AG09319 (cell line): ENCODE results near the gene CACNB4.

Source experiments
- DNase-seq: peaks from one replicate; pipeline ENCODE4 v3.0.0-alpha.2; 2010; ENCODE audit warnings: low read depth; ENCODE audit errors: extremely low read depth
- TF ChIP-seq, protein P1 (sequence below): IDR thresholded peaks from 2 replicates; pipeline ENCODE4 v1.5.1; 2011; ENCODE audit warnings: low read depth, mild to moderate bottlenecking, inconsistent platforms, low read length, moderate library complexity

CACNB4 gene

DNA sequence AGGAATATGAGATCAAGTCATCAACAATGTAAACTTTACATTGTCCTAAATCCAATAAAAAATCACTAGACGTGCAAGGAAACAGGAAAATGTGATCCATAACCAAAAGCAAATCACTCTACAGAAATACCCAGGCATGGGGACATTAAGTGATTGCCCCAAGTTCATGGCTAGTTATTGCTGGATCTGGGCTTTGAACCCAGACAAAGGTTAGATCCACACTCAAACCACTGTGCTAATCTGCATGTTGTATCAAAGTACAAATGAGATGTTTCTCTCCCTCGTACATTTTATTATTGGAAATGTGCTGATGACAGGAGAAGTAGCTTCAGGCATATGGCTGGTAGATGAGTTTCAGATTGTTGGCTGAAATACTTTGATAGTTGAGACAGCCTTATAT, 267.9 kb downstream of the CACNB4 start:
- TF ChIP-seq, protein P1, sequence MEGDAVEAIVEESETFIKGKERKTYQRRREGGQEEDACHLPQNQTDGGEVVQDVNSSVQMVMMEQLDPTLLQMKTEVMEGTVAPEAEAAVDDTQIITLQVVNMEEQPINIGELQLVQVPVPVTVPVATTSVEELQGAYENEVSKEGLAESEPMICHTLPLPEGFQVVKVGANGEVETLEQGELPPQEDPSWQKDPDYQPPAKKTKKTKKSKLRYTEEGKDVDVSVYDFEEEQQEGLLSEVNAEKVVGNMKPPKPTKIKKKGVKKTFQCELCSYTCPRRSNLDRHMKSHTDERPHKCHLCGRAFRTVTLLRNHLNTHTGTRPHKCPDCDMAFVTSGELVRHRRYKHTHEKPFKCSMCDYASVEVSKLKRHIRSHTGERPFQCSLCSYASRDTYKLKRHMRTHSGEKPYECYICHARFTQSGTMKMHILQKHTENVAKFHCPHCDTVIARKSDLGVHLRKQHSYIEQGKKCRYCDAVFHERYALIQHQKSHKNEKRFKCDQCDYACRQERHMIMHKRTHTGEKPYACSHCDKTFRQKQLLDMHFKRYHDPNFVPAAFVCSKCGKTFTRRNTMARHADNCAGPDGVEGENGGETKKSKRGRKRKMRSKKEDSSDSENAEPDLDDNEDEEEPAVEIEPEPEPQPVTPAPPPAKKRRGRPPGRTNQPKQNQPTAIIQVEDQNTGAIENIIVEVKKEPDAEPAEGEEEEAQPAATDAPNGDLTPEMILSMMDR: no peak
- DNase-seq: no peak

DNA sequence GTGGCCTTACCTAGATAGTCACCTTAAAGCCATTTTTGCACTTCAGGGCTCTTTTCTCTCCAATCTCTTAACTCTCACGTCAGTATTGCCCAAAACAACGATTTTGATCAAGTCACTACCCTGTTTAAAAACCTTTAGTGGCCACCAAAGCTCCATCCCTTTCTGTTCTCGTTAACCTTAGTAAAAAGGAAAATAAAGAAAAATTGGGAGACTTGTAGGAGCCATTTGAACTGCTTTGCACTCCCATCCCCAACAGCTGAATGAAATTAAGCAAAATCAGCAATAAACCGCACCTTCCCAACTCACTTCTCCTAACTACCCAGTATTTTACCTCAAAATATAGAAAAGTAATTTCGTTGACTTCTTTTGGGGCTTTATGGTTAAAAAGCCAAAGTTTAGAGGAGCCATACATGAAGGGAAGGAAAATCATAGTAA, 269.9 kb downstream of the CACNB4 start:
- TF ChIP-seq, protein P1: no peak
- DNase-seq: no peak

DNA sequence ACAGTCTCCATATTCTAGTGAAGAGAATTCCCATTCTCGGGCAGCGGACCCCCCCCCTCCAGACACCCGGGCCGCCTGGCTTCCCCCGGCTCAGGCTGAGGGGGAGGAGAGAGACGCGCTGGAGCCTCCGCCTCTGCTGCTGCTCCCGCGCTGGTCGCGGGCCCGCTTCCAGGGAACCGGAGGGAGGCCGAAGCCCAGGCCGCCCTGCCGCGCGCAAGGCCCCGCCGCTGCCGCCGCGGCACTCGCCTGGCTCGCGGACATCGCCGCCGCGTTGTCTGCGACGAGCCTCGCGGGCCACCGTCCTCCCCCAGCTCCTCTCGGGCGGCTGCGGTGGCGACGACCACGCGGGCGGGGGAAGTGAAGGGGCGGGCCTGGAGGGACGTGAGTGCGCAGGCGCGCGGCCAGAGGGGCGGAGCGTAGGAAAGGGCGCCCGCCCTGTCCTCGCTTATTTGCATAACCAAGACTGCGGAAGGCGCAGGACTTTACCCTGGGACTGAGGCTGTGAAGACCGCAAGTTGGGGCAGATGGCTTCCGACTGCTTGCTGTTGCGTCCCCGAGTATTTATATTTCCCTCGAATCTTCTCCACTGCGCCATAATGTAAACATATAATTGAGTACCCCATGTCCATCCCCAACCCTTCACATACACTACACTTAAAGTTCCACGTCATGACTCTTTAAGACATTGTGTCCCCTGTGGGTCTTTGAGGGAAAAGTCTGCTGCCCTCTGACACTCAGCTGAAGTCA, 270.5 kb downstream of the CACNB4 start, which contains the start of gene ARL5A:
ARL5A (minus strand) TSS at position 279 of the 747 bp plus-strand sequence; CDS start at position 34, 245 bp downstream.
- TF ChIP-seq, protein P1: no peak

DNA sequence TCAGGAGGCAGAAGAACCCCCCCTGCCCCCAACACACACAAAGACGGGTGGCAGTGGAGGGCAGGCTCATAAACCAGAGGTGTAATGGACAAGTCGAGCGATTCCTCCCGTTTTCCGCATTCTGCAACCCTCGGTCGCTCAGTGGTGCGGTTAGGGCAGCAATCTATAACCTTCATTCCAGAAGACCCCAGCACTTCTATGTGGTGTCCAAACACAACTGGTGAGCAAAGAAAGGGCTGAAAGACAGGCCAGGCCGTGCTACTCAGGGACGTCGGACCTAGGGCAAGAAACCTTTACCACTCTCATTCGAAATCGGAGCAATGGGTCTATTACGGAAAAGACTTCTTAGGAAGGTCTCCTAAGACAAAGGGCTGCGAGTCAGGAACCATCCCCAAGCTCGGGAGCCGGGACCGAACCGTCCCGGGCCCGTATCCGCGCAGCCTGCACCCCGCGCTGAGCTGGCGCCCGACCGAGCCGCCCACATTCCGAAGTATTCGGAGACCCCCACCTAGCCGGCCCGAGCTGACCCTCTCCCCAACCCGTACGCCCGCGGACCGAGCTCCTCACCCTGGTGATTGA, 271.2 kb downstream of the CACNB4 start:
- TF ChIP-seq, protein P1: no peak
- DNase-seq: no peak

More for the DNA sequence above, 270.5 kb downstream of the CACNB4 start, which contains the start of gene ARL5A:
- peak; percentile 92 for DNase-seq

DNA sequence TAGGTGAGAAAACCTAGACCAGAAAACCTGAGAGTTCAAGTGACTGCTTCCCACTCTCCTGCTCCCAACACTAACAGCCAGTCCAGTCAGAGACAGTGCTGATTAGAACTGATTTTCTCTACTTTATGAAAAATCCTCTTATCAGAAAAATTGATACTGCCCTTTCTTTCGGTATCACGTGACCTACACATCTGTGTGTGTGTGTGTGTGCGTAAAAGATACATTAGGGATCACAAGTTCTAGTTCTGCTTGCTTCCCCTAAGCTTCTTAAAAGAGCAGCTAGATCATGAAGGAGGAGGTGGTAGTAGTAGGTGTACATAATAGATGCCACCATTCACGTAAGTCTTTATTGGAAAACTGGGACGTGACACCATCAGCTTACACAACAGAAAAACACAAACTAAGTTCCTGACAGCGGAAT, 272.1 kb downstream of the CACNB4 start:
- TF ChIP-seq, protein P1: no peak
- DNase-seq: no peak

DNA sequence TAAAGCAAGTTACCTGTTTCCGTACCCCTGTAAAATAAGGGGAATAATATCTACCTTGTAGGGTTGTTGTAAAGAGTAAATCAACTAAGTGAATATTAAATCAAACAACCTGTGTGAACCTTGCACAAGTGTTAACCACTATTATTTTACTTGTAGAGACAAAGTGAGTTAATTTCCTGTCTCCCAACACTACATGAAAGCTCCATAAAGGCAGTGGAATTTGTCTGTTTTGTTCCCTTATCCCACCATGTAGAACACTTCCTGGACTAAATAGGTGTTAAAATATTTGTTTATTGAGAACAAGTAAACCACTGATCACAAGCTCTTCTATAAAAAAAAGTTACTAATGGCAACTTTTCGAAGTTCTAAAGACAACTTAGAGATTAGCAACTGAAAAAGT, 274.0 kb downstream of the CACNB4 start:
- no peak for DNase-seq
- TF ChIP-seq, protein P1: no peak

DNA sequence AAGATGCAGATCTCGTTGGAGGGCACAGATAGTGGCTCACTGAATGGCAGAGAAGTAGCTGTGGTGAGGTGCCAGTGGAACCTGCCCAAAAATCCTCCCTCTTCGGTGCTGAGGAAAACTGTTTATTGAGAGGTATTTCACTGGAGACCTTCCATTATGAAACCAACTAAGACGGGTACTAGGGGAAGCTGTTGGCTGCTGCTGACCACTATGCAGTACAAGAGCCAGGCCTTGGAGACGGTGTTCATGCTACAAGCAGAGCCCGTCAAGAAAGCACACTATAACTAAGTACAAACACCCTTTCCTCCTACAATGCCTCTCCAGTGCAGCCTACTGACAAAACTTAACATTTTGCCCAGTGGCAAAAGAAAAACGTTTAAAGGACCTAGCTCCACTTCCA, 275.2 kb downstream of the CACNB4 start:
- no peak for DNase-seq
- TF ChIP-seq, protein P1: no peak
